Stimulated activated CD4-positive, alpha-beta T cell treated with anti-CD3 and anti-CD28 coated beads, Interleukin-1b, Interleukin-23, amount 100 ng/mL, for 48 hours (primary cell): Measurements from ENCODE around the gene MTA3.

Source experiments
- DNase-seq: peaks from one replicate; pipeline ENCODE4 v3.0.0-alpha.2; 2020

The MTA3 gene

GRCh38 chr2:42789751-42790150, 221.3 kb downstream of the MTA3 start:
- no peak for DNase-seq

GRCh38 chr2:42791606-42792005, 223.2 kb downstream of the MTA3 start:
- DNase-seq = no peak

GRCh38 chr2:42792087-42792582, 223.7 kb downstream of the MTA3 start:
- no peak for DNase-seq

- DNase-seq = no peak
Observed at GRCh38 chr2:42792583-42793333, 224.3 kb downstream of the MTA3 start, which contains the start of gene HAAO. Gene HAAO (minus strand): TSS chr2:42792583. CDS start chr2:42792536, 47 bp downstream.

- no peak for DNase-seq
Observed at GRCh38 chr2:42793334-42794270, 225.2 kb downstream of the MTA3 start.

- no peak for DNase-seq
Observed at GRCh38 chr2:42794271-42795046, 226.0 kb downstream of the MTA3 start.

- no peak for DNase-seq
Observed at GRCh38 chr2:42795275-42795674, 226.8 kb downstream of the MTA3 start.

- DNase-seq = no peak
Observed at GRCh38 chr2:42795841-42796301, 227.4 kb downstream of the MTA3 start.

- no peak for DNase-seq
Observed at GRCh38 chr2:42796427-42797248, 228.2 kb downstream of the MTA3 start.

- DNase-seq = no peak
Observed at GRCh38 chr2:42797281-42797680, 228.8 kb downstream of the MTA3 start.

- no peak for DNase-seq
Observed at GRCh38 chr2:42799881-42800280, 231.4 kb downstream of the MTA3 start.

GRCh38 chr2:42800461-42800962, 232.1 kb downstream of the MTA3 start:
- DNase-seq = no peak

GRCh38 chr2:42800981-42801380, 232.5 kb downstream of the MTA3 start:
- no peak for DNase-seq

GRCh38 chr2:42801381-42801780, 232.9 kb downstream of the MTA3 start:
- no peak for DNase-seq

GRCh38 chr2:42802150-42802549, 233.7 kb downstream of the MTA3 start:
- DNase-seq = no peak

- no peak for DNase-seq
Observed at GRCh38 chr2:42804338-42804737, 235.9 kb downstream of the MTA3 start.

GRCh38 chr2:42804891-42805290, 236.5 kb downstream of the MTA3 start:
- DNase-seq = no peak
